ENCODE results near the gene PLD3.
A peak's percentile ranks its signal among the peaks of the same experiment; 100 is the strongest.
"Not testable (repeated sequence)": the region's sequence is repeated elsewhere in the genome, so short reads cannot be mapped to it uniquely, and the experiment has no call there.

PLD3 gene

DNA sequence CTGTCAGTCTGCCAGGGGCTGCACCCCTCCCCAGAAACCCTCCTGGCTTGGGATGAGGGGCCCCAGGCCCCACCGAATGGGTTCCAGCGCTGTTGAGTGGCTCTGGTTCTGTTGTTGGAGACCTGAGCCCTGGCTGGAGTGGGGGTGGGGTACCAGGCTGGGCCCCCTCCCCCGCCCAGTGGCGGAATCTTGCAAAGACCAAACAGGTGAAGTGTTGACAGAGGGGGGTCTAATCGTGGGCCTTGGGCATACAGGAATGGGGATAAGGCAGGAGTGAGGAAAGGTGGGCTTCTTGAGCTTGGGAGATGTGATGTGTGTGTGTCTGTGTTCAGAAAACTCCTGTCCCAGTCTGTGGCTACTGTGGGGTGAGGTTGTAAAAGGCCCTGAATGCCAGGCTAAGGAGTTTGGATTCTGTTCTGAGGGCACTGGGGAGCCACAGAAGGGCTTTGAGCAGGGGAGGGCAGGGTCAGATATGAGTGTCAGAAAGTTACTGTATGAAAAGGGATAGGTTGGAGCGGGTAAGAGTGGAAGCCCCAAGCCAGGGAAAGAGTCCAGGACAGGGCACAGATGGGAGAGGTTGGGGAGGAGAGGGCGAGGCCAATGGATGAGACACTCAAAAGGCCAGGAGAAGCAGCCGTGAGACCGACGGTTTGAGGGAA is 41.7 kb downstream of the PLD3 start, which contains the start of gene HIPK4:
Gene HIPK4, minus strand, starts transcription at position 98 of the 659 bp plus-strand sequence. CDS start 279 bp downstream, outside the sequence.
- no peak for DNase-seq (ENCODE audit: low read depth)

DNA sequence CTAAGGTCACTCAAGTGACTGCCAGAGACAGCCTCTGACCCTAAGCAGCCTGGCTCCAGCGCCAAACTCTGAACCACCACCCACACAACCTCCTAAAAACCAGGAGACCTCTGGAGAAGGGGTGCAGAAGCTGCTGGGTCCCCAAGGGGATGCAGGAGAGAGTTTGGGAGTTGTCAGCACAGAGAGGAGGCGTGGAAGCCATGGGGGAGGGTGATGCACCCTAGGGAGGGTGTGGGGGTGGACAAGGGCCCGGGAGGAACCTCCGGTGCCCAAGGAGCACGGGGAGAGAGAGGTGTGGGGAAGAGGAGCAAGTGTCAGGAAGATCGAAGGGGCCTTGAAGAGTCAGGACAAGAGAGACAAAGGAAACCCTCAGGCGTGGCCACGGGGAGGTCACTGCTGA is 43.6 kb downstream of the PLD3 start:
- DNase-seq (ENCODE audit: low read depth) = no peak

DNA sequence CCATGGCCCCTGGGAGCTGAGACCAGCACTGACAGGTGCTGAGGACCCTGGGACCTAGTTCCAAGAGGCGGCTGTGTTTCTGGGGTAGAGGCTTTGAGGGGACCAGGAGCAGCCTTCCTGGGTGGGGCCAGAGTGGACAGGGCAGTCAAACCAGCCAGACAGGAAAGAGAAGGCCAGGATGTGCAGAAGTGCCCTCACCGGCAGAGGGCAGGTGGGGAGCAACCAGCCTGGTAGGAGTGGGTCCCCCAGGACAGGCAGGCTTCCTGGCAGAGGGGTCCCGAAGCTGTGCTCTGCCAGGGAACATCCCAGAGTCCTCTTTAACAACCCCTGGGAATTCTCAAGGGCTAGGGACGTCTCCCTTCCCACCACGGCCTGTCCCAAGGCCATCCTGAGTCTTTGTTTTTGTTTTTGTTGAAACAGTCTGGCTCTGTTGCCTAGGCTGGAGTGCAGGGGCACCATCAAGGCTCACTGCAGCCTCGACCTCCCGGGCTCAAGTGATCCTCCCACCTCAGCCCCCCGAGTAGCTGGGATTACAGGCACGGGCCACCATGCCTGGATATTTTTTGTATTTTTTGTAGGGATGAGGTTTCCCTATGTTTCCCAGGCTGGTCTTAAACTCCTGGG is 44.5 kb downstream of the PLD3 start:
- no peak for DNase-seq (ENCODE audit: low read depth)

DNA sequence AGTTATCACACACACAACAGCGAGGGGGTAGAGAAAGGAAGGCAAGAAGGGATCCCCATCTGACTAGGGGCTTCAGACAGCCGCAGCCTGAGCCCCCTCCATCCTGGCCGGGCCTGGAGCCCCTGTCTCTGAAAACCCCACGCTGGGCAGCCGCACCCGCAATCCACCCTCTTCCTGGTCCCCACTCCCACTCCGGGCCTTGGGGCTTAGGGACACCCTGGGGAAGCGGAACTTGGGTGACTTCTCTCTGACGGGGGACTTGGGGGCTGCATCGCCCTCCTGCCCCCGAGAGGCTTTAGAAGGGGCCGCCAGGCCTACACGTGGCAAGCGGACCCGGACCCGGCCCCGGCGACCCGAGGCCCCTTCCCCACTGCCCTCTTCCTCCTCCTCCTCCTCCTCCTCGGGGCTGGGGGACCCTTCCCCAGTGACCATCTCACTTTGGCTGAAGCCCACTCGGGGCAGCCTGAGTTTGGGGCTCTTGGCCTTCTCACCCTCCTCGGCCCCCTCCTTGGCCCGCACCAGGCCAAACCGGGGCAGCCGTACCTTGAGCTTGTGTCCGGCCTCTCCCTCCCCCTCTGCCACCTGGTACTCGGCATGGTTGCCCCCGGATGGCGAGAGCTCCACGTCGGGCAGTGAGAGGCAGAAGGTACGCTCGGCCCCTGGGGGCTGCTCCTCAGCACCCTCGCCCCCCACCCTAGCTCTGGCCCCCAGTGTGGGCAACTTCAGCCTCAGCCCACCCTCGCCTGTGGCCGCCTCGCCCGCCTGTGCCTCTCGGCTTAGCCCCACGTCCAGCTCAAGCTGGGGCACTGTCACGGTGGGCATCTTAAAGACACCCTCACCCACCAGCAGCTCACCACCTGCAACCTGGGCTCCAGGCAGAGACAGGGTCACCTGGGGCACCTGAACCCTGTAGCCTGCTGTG is 45.7 kb downstream of the PLD3 start:
- DNase-seq (ENCODE audit: low read depth) = no peak

DNA sequence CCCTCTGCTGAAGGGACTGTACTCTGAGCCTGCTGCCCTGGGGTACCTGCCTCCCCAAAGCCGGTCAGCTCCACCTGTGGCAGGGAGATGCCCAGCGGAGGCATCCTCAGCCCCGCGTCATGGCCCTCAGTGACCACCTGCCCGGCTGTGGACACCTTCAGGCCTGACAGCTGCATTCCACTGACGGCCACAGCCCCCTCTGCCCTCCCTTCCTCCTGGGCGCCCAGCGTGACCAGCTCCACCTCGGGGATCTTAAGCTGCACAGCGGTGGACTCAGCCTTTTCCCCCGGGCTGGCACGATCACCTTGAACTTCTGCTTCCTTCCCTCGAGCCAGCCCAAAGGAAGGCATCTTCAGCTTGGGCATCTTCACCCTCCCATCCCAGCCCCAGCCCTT is 46.3 kb downstream of the PLD3 start:
- no peak for DNase-seq (ENCODE audit: low read depth)

DNA sequence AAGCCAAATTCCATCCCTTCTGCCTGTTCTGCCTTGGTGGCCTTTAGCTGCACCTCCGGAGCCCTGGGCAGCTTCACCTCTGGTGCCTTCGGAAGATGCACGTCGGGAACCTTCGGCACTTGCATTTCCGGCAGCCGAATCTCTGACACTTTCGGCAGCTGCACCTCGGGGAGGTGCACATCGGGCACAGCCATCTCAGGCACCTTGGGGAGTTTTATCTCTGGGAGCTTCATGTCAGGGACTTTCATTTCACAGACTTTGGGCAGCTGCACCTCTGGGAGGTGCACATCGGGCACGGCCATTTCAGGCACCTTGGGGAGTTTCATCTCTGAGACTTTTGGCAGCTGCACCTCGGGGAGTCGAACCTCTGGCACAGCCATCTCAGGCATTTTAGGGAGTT is 47.5 kb downstream of the PLD3 start:
- no peak for DNase-seq (ENCODE audit: low read depth)

DNA sequence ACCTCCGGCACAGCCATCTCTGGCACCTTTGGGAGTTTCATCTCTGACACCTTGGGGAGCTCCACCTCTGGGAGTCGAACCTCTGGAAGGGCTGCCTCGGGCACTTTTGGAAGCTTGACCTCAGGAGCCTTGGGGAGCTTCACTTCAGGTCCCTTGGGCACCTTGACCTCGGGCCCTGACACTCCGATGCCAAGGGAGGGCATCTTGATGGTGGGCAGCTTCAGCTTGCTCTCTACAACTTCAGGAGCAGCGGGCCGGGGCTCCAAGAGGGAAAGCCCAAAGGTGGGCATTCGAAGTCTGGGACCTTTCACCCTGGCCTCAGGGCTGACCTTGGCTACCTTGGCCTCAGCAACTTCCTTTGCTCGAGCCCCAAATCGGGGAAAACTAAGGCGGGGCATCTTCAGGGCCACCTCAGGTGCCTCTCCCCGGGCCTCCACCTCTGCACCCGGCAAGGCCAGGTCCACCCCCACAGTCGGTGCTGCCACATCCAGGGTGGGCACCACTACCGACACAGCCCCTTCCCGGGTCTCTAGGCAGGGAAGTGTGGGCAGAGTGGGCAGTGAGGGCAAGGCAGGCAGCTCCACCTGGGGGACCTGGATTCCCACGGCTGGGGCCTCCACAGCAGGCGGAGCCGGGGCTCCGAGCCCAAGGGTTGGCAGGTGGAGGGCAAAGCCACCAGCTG is 48.5 kb downstream of the PLD3 start:
- no peak for DNase-seq (ENCODE audit: low read depth)

DNA sequence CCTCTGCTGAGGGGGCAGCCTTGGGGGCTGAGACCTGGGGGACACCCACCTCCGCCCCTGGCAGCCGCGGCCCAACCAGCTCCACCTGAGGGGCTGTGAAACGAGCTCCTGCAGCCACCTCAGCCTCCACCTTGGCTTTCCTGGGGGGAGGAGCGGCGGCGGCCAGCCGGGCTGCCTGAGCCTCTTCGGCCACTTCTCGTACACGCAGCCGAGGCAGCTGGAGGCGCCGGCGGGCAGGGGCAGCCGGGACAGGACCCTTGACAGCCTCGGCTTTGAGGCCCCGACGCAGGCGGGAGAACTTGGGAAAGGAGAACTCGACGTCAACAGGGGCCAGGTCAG is 49.0 kb downstream of the PLD3 start:
- DNase-seq (ENCODE audit: low read depth) = no peak

DNA sequence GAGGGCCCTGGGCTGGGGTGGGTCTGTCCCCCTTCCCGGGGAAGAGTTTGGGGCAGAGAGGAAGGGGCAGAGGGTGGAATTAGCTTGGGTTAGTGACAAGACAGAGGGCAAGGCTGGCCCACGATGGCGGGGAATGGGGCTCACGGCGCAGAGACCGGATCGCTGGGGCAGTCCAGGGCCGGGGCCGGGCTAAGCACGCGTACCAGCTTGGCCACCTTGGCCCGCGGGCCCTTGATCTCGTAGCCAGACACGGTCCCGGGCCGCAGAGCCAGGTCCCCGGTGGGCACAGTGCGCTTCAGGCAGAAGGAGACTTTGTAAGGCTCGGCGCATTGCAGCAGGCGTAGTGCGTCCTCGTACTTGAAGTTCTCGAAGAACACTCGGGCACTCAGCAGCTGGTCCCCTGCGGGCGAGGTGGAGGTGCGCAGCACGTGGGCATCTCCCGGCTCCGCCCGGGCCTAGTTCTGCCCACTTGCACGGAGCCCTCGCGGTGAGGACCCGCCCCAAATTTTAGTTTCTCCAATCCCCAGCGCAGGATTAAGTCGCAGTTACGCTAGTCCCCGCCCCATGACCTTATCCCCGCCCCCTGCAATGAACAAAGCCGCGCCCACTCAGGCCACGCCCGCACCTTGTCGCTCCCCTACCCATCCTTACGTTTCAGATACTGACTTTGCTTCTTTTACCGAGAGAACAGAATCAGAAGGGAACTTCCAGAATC is 50.1 kb downstream of the PLD3 start:
- DNase-seq (ENCODE audit: low read depth) = no peak

DNA sequence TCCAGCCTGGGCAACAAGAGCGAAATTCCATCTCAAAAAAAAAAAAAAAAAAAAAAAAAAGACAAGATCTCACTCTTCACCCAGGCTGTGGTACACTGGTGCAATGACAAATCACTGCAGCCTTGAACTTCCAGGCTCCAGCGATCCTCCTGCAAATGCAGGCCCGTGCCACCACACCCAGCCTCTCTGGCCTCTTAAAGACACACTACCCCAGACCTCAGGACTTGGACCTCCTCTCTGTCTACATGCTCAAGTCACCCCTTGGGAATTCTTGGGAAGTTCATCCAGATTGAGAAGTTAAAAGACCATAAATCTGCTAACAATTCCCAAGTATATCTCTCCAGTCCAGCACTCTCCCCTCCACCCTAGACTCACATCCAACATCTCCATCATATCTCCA is 52.1 kb downstream of the PLD3 start:
- DNase-seq (ENCODE audit: low read depth) = no peak

DNA sequence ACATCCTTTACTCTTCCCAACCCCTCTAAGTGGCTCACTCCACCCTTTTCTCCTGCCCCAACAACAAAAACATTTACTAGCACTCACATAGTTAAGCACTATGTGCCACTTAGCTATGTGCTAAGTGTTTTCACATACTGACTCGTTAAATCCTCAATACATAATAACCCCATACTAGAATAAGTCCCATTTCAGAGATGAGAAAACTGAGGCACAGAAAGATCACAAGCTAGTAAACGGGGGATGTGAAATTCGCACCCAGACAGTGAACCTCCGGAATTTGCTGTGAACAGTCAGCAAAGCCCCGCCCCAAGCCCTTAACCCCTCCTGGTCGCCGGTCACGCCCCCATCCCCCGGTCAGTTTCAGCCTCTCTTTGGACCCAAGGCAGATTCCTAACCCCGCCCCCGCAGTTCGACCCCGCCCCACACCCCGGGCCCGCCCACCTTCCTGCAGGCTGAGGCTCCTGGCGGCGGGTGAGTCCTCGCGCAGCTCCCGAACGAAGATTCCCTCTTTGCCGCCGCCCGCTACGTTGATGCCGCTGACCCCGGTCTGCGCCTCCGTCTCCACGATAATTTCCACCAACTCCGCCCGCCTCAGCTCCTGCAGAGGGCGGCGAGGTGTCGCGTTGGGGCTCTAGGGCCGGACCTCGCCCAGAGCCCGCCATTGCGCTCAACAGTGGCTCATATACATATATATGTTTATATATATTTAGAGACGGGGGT is 54.9 kb downstream of the PLD3 start:
- DNase-seq (ENCODE audit: low read depth) = peak; percentile 62

DNA sequence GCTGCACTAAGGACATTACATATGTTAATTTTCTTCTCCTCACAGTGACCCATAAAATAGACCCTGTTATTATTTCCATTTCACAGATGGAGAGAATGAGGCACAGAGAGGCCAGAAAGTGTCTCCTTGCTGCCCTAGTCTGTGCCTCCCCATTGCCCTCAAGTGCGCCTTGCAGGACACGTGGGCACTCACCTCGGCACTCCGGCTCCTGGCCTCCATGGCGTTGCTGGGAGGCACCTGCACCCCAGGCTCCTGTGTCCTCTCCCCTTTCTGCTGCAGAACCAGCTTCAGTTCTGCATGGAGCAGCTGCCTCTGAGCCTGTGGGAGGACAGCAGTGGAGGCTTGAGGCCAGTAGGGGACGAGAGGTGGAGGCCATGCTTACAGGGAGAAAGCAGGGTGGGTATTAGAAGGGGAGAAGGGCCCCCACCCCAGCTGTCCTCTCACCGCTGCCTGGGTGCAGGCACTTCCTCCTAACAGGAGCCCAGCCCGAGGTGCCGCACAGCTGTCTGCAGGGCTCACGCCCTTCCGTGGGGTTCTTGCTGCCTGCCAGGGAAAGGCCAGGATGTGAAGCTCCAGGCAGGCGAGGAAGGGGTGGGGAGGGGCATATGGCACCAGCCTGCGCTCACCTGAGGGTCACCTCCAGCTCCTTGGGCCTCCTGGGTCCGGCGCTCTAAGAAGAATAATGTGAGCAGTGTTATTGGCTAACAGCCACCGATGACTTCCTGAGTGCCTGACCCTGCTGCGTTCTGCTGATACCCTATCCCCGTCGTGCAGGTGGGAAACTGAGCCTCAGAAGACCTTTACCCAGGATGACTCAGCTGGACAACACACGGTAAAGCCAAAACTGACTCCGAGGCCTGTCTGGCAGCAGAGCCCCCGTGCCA is 59.5 kb downstream of the PLD3 start:
- no peak for DNase-seq (ENCODE audit: low read depth)

DNA sequence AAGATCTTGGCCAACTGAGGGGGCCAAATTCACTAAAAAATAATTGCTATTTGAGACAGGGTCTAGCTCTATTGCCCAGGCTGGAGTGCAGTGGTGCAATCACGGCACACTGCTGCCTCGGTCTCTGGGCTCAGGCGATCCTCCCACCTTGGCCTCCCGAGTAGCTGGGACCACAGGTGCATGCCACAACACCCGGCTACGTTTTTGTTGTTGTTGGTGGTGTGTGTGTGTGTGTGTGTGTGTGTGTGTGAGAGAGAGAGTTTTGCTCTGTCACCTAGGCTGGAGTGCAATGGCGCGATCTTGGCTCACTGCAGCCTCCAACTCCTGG is 60.1 kb downstream of the PLD3 start:
- not testable (repeated sequence) for DNase-seq (ENCODE audit: low read depth)

DNA sequence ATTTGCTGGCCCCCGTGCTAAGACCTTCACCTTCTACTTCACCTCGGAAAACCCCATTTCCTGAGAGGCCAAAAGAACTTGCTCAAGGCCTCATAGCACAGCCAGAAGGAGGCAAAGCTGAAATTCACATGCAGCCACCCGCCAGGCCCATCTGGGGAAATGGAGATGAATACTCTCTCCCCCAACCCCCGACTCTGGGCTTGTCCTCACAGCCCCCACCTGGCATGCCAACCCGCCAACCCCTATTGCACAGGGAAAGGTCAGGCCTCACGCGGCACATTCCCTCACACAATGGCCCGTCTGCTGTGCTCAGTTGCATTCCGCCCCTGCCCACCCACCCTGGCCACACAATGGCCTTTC is 61.5 kb downstream of the PLD3 start:
- no peak for DNase-seq (ENCODE audit: low read depth)

DNA sequence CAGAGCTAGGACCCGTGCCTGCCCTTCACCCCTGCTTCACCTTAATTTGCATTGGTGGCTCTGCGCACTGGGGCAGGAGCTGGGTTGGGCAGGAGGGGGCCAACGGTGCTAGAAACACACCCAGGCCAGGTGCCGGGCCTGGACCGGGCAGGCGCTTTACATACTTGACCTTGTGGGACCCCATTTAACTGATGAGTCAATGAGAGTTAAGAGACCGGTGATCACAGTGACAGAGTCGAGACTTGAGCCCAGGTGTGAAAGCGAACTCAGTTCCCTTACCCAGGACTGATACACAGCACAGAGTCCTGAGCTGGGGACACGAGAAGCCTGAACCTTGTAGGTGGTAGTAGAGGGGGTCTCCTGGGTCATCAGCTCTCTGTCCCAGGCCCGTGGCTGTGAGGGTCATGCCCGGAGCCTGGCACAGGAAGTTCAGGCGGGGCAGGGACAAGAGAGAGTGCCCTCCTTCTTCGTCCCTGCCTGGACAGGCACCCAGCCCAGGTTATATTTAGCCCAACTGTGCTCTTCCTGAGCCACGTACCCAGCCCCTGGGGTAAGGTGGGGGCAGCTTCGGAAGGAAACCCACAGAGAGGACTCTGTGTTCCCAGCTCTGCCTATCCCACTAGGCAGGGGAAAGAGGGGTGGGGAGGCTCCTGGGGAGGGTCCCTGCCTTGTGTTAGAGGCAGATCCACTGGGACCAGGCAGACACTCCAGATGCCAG is 62.8 kb downstream of the PLD3 start:
- no peak for DNase-seq (ENCODE audit: low read depth)

DNA sequence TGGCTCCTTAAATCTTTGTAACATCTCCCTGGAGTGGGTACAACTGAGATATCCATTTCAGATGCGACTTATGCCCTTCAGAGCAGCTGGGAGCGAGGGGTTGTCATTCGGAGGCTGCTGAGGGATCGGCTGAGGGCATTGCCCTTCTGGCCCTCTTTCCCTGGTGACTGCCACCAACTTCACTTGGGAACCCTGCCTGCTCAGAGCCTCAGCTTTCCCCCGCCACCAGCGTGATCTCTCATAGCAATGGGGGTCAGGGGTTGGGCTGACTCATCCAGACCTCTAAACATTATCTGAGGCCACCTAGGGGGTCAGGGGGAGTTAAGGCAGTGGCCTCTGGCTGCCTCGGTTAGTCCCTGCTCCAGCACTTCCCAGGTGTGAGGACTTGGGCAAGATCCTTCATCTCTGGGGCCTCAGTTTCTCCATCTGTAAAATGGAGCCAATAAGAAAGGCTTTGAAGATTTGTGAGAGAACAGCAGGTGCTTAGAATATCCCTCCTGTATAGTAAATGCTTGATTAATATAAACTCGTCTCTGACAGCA is 63.5 kb downstream of the PLD3 start:
- no peak for DNase-seq (ENCODE audit: low read depth)

DNA sequence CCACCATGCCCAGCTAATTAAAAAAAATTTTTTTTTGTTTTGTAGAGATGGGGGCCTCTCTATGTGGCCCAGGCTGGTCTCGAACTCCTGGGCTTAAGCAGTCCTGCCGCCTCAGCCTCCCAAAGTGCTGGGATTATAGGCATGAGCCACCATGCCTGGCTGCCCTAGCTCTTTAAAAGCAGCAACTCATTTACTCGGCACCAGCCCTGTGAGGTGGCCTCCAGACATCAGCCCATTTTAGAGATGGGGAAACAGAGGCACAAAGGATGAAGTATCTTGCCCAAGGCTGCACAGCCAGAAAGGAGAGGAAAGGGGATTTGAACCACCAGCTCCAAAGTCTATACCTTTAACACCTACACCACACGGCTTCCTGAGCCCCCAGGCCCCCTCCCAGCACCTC is 64.4 kb downstream of the PLD3 start:
- no peak for DNase-seq (ENCODE audit: low read depth)

DNA sequence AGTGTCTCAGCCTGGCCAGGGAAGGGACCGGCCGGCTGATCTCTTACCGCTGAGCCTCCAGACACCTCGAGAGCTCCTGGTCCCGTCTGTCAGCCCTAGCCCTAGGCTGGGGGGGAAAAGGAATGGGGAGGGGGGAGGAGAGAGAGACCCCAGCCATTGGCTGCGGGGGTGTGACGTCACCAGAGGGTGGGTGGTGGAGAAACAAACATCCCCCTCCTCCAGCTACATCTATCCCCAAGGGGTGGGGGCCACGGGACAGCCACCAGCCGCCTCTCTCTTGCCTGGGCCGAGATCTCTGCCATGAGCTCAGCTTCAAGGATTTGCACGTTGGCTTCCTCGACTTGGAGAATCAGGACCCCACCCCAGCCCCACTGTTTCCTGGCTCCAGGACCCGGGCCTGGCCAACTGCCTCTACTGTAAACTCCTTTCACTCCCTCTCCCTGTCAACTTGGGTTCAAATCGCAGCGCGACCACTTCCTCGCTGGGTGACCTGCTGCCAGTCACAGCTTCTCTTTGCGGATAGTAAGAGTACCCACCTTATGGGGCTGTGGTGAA is 64.9 kb downstream of the PLD3 start, which contains the start of gene PRX:
Gene PRX, minus strand, starts transcription at position 88 of the 555 bp plus-strand sequence. CDS start 5,446 bp downstream, outside the sequence.
- no peak for DNase-seq (ENCODE audit: low read depth)

All from non-pigmented ciliary epithelial cell (primary cell).